ENCODE data around the gene SRPK2.

The SRPK2 gene

DNA sequence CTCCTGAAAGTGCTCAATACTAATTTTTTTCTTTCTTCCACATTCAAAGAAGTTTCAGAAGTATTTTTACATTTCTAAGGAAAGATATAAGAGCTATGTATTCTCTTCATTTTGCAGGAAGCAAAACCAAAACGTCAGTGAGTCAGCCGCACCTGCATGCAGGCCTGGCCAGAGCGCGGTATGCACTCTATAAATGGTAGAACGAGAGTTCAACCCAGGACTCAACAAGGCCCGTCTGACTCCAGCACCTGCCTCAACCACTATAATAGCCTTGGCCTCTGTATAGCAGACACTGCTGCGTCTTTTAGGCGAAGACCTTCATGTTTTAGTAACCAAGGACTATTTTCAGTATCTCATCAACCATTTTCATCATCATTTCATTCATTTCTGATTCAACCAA is 261.5 kb downstream of the SRPK2 start:
- DNase-seq: no peak

DNA sequence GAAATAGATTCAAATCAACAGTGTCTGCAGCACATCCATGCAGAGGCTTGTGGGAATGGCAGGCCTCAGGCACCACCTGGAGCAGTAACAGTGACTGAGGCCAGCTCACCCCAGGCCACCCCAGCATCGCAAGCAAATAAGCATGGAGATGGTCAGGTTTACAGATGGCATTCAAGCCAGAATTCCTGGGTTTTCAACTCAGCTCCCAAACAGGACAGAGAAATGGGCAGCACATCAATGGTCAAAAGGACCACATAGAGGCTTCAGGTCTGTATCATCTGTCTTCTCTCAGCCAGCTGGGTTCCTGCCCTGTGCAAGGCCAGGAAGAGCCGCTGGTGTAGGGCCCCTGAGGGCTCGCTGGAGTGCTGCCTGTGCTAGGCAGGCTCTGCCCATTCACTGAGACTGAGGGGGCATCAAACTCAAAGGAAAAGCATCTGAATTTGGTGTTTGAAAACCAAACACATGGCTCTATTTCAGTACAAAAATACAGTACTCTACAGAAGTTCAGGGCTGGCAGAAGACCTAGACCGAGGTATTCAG is 262.2 kb downstream of the SRPK2 start:
- DNase-seq: no peak

DNA sequence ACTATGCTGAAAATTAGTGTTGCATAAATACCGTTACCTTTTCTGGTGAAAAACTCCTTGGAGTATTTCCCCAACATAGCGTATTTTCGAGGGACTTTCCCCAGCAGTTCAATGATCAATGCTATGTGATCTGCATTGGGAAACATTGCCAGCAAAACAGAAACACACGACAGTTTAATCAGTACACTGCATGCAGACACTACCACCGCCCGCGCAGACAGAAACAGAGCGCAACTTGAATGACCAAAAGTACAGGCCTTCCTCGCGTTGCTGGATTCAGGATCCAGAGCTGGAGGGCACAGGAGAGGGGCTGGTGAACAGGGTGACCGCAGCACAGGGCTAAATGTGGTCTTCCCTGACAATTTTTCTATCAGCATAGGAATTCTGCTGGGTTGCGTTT is 263.0 kb downstream of the SRPK2 start:
- no peak for DNase-seq

DNA sequence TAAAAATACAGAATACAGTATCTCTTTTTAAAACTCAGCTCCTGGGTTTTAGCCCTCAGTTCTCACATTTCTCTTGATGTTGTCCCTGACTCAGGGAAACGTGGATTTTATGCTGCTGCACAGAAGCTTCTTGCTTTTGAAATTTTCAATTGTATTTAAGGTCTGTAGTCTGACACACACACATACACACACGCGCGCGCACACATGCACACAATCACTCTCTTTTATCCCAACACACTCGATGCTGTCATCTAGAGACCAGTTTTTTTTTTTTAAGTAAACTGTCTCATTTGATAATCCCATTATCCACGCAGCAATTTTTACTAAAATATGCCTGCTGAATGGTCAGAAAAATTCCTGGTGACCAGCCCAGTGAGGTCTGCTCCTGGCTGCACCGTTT is 266.1 kb downstream of the SRPK2 start:
- DNase-seq: no peak

DNA sequence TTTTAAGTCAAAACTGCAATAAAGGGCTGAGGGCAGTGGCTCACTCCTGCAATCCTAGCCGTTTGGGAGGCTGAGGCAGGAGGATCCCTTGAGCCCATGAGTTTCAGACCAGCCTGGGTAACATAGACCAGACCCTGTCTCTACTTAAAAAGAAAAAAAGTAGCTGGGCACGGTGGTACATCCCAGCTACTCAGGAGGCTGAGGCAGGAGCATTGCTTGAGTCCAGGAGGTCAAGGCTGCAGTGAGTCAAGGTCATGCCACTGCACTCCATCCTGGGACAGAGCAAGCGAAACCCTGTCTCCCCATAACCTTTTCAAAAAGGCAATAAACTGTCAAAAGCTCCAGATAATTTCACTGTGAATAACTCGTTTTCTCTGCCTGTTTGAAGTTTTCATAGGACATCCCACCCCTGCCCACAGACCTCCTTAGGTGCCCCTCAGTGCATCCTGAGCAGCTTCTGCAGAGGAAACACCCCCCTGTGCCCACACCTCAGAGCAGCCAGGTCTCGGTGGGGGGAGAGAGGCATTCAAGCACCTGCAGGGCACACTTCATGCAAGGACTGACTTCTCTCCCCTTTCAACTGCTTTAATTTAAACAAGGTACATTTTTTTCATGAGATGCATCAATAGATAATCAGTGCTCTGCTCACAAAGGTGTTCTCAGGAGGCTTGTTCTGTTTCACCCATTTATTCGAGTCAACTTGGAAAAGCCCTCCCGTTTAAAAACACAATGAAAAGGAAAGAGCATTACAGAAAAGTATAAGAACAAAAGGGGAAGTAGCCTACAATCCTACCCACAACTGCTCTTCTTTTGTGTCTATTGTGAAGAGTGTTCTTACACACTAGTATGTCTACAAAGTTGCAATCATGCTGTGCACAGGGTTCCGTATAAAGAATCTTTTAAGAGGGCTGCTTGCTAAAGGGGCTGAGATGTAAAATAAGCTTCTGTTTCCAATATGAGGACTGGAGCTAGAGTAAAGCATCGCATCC is 269.8 kb downstream of the SRPK2 start:
- peak in 1 of 2 donors; percentile 12 for DNase-seq

DNA sequence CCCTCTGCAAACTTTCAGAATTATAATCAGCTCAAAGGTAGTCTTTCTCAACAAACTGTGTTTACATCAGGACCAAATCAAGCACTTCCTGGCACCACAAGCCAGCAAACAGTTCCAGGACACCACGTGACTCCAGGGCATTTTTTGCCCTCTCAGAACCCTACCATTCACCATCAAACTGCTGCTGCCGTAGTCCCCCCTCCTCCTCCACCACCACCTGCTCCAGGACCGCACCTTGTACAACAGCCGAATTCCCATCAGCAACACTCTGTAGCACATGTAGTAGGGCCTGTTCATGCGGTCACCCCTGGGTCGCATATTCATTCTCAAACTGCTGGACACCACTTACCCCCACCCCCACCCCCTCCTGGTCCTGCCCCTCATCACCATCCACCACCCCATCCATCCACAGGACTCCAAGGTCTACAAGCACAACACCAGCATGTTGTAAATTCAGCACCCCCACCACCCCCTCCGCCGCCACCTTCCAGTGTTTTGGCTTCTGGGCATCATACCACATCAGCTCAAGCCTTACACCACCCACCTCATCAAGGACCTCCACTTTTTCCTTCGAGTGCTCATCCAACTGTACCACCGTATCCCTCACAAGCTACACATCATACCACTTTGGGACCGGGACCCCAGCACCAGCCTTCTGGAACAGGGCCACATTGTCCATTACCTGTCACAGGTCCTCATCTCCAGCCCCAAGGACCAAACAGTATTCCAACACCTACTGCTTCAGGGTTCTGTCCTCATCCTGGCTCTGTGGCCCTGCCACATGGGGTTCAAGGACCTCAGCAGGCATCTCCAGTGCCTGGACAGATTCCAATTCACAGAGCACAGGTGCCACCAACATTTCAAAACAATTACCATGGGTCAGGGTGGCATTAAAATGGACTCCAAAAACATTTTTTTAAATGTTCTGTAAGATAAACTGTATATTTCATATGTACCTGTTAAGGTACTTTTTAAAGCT is 276.0 kb downstream of the SRPK2 start:
- no peak for DNase-seq

DNA sequence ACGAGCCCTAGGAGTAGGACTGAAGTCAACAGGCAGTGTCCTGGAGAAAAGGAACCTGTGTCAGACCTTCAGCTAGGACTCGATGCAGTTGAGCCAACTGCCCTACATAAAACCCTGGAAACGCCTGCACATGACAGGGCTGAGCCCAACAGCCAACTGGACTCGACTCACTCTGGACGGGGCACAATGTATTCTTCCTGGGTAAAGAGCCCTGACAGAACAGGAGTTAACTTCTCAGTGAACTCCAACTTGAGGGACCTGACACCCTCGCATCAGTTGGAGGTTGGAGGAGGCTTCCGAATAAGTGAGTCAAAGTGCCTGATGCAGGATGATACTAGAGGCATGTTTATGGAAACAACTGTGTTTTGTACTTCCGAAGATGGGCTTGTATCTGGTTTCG is 281.3 kb downstream of the SRPK2 start:
- DNase-seq: no peak

DNA sequence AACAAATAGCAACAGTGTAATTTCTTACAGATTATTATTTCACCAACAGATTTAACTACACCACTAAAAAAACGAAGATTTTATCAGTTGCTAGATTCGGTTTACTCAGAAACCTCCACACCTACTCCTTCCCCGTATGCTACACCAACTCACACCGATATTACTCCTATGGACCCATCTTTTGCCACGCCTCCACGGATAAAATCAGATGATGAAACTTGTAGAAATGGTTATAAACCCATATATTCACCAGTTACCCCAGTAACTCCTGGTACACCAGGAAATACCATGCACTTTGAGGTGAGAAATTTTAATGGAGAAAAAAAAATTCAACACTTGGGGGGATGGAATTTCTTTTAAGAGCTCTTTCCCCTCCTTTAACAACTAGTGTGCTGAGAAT is 282.2 kb downstream of the SRPK2 start:
- DNase-seq: no peak

DNA sequence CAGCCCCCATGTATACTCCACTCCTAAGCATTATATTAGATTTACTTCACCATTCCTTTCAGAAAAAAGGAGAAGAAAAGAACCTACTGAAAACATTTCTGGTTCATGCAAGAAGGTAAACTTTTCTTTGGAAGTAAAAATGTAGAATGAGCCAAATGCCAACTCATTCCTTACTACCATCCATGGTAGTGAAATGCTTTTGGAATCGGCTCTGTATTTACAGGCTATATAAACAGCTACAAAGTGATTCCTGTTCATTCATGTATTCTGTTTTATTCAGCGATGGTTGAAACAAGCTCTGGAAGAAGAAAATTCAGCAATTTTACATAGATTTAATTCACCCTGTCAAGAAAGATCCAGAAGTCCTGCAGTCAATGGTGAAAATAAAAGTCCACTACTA is 283.1 kb downstream of the SRPK2 start:
- DNase-seq: no peak

DNA sequence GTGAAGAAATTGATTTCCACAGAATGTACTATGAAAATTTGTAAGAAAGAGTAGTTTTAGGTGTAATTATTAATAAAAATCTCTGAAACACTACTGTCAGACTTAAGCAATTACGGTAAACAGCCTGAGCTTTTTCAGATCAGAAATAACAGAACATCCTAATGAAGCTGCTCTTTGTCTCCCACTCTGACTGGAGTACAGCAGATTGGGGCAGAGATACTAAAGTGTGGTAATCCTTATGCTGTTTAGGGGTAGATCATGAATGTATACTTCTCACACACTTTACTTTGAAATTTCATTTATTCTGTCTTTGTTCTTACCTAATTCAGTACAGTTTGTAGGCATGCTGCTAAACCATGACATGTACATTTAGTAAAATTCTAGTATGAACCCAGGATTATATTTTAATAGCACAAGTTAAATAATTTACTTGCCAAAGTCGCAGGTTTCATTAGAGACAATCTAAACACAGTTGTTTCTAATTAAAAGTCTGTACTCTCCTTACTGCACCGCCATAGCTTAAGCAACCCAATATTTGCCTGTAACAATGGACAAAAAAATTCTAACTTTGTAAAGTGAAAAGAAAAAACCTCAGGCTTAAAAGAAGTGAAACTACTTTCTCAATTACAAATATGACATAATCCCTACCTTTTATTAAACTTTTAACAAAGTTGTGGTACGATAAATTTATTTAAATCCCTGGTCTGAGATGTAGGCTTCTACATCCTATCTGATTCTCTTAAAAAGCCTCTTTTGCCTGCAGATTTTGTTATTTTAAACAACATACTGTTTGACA is 286.0 kb downstream of the SRPK2 start:
- no peak for DNase-seq

DNA sequence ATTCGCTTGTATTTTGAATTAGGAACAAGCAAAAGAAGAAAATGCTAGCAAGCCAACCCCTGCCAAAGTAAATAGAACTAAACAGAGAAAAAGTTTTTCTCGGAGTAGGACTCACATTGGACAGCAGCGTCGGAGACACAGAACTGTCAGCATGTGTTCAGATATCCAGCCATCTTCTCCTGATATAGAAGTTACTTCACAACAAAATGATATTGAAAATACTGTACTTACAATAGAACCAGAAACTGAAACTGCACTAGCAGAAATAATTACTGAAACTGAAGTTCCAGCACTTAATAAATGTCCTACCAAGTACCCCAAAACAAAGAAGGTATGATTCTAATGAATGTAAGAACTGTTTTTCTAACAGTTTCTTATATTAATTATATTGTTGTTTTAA is 286.9 kb downstream of the SRPK2 start:
- no peak for DNase-seq

DNA sequence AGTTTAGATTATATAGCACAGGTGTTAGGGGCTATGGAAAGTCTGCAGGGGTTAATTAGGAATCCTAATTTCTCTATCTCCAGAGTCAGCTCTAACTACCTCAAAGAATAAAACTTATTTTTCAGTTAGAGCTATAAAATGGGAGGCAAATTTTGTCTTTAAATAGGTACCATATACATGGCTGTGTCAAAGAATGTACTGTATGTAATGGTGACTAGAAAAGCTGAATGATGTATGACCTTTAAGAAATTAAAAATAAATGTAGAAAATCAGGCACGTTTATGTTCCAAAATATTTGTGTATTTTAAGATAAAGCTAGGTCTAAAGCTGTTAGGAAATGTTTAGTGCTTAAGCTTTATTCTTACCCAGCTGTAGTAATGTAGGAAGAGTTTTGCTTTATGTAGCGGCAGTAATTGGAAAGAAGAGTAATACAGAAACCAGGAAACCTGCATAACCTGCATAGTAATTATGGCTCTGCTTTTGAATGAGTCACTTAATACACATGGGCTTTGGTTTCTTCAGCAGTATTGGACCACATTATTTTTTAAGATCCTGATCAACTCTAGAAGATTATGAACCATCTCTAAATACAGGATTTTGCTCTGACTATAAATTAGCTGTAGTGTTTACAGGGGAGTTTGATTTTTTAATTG is 289.7 kb downstream of the SRPK2 start:
- DNase-seq: no peak

DNA sequence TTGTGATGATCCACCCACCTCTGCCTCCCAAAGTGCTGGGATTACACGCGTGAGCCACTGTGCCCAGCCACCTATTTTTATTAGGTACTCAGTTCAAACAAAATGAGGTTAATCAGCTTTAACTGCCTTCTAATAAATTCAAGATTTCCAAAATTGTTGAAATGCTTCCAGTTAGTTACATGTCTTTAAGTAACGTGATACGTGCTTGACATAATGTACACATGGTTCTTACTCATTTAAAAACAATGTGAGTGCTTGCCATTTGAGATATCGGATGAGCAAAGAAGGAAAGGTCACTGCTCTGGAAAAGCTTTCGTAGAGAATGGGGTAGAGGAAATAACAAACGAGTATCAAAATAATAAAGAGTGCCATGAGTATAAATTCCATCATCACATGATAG is 291.1 kb downstream of the SRPK2 start:
- no peak for DNase-seq

DNA sequence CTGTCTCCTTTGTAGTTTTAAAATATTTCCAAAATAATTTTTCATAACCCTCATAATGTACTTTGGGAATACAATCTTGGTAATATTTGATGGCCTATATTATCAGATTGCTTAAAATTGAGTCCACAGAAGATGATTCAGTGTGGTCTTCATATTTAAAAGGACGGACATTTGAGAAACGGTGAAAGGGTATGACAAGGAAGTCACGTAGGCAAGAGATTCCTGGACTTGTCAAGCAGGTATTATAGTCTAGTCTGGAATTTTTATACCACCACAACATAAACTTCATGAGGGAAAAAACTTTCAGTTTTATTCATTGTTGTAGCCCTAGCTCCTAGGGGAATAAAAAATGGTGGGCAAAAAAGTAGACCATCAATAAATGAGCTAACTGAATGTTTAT is 292.4 kb downstream of the SRPK2 start:
- DNase-seq: no peak

DNA sequence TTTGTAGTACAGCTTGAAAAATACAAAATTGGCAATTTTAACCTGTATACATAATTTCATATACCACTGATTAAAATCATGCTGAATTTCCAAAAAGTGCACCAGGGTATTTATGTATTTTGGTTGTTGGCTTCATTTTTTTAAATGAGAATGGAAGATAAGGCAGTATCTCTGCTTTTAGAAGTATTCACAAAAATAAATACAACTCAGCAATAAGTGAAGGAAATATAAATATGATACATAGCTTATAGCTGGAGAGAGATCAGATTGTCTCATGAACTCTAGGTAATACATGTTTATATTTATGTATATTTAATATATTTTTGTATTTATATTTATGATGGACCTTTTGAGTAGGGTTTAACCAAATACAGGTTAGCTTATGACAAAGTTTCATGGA is 293.8 kb downstream of the SRPK2 start:
- DNase-seq: no peak

DNA sequence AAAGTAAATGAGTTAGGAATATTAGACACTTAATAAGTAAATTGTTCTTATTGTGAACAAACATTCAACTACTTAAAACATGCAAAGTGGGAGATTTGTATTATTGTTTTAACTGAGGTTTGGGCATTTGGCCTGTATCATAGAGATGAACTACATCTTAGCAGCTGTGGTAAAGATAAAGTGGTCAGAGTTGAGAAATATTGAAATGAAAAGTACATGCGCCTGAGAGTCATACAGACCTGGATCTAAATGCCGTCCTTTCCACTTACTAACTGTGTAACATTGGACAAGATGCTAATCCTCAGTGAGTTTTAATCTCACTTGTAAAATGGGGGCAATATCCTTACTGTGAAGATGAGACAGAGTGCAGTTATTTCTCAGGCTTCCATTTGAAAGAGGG is 300.3 kb downstream of the SRPK2 start:
- no peak for DNase-seq

DNA sequence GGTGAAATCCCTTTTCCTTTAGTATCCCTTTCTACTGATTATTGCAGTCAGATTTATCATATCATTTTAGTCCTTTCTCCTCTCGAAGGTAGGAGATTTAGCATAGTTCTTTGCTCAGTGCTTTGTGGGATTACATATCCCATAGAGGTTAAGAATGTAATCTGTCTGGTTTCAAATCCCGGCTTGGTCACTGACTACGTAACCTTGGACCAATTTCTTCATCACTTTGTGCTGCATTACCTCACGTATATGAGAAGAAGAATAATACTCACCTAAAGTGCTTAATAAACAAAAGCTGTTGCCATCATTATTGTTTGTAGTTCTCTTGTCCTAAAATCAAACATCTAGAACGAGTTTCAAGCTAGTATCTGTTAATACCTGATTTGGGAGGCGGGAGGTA is 300.7 kb downstream of the SRPK2 start:
- DNase-seq: no peak

DNA sequence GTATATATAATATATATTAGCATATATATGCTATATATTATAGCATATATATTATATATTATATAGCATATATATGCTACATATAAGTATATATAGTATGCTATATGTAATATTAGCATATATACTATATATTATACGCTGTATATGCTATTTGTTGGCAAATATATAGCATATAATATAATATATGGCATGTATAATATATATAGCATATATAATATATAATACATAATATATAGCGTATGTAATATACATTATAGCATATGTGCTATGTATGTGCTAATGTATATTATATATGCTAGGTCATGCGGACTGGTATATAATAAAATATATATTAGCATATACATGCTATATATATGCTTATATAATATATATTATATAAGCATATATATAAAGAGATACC is 301.9 kb downstream of the SRPK2 start:
- no peak for DNase-seq

DNA sequence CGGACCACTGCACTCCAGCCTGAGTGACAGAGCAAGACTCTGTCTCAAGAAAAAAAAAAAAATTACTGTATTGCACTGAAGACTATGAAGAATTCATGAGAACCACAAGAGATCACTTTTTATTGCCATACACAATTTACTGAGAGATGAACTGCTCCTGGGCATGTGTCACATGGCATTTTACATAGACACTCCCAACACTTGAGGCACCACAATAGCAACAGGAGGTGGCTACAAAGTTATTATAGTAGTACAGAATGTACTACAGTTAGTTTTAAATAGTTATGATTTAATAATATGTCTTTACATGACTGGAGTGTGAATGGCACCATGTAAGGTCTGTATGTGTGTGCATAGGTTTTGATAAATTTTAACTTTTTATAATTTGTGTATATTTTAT is 304.1 kb downstream of the SRPK2 start:
- no peak for DNase-seq

DNA sequence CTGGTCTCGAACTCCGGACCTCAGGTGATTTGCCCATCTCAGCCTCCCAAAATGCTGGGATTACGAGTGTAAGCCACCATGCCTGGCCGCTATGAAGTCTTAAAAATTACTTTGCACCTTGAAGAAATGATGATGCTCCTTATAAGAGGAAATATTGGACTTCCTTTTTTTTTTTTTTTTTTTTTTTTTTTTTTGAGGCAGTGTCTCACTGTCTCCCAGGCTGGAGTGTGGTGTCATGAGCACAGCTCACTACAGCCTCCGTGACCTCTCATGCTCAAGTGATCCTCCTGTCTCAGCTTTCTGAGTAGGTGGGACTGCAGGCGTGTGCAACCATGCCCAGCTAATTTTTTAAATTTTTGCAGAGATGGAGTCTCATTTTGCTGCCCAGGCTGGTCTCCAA is 309.4 kb downstream of the SRPK2 start:
- DNase-seq: no peak

DNA sequence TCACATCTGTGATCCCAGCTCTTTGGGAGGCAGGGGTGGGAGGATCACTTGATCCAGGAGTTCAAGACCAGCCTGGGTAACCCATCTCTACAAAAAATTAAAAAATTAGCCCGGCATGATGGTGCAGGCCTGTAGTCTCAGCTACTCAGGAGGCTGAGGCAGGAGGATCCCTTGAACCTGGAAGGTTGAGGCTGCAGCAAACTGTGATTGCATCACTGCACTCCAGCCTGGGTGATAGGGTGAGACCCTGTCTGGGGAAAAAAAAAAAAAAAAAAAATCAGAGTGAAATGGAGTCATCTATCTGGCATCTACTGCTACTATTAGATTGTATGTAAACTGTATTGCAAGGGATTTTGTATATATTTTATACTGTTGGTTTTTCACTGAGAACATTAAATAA is 315.6 kb downstream of the SRPK2 start:
- no peak for DNase-seq

DNA sequence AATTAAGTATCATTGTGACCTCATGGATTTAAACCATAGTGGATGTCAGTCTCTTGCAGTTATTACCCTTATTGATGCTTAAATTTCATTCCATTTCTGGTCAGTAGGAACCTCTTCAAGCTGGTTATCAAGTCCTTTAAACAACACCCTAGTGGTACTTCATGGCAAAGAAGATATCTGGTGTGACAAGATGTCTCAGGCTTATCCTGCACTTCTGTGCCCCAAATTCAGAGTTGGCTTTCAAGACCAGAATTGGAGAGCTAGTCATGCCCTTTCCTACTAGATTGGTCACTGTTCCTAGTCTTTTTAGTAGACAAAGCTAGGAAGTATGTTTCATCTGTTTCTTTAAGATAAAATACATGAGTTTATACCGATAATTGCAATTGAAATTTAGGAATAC is 319.8 kb downstream of the SRPK2 start:
- DNase-seq: no peak

All from bone marrow (tissue), 2 donors.